Mesenchymal stem cell (in vitro differentiated cells and primary cell): Measurements from ENCODE around the gene RGS9BP.
"Not testable (repeated sequence)": the region's sequence is repeated elsewhere in the genome, so short reads cannot be mapped to it uniquely, and the experiment has no call there.

Experiments
- DNase-seq: peaks from one replicate; pipeline ENCODE4 v3.0.0-alpha.2; 2013
- H2AFZ ChIP-seq: one replicate; pipeline ENCODE4 v1.6.1; 2013; ENCODE audit warnings: low read depth, mild to moderate bottlenecking, control low read depth, inconsistent platforms, low read length, moderate library complexity
- H2AK5ac ChIP-seq: 2 replicates; pipeline ENCODE4 v1.6.1; 2013; ENCODE audit warnings: low read length, moderate library complexity, mild to moderate bottlenecking, inconsistent platforms; ENCODE audit not compliant: severe bottlenecking
- H2BK120ac ChIP-seq: one replicate; pipeline ENCODE4 v1.6.1; 2013; ENCODE audit warnings: low read depth, mild to moderate bottlenecking, inconsistent platforms, low read length, moderate library complexity
- H2BK12ac ChIP-seq, 2 experiments: one replicate each; pipeline ENCODE4 v1.6.1; 2013; ENCODE audit warnings: inconsistent platforms in 2 of 2, low read length in 2 of 2, mild to moderate bottlenecking in 2 of 2, moderate library complexity in 2 of 2, control low read depth in 1 of 2
- H2BK15ac ChIP-seq: one replicate; pipeline ENCODE4 v1.6.1; 2013; ENCODE audit warnings: mild to moderate bottlenecking, low read depth, inconsistent platforms; ENCODE audit not compliant: poor library complexity, severe bottlenecking
- H2BK5ac ChIP-seq: 2 replicates; pipeline ENCODE4 v1.6.1; 2013; ENCODE audit warnings: low read depth, mild to moderate bottlenecking, low read length, control low read depth, inconsistent platforms; ENCODE audit not compliant: poor library complexity, severe bottlenecking
- H3K14ac ChIP-seq, 2 experiments: one replicate each; pipeline ENCODE4 v1.6.1; 2013; ENCODE audit warnings: inconsistent platforms in 2 of 2, low read length in 2 of 2, control low read depth in 1 of 2, mild to moderate bottlenecking in 1 of 2, moderate library complexity in 1 of 2
- H3K18ac ChIP-seq, 2 experiments: one replicate each; pipeline ENCODE4 v1.6.1; 2013; ENCODE audit warnings: inconsistent platforms in 2 of 2, low read length in 2 of 2, control low read depth in 1 of 2, low read depth in 1 of 2, mild to moderate bottlenecking in 1 of 2
- H3K23ac ChIP-seq, 2 experiments: one replicate each; pipeline ENCODE4 v1.6.1; 2013; ENCODE audit warnings: inconsistent platforms in 2 of 2, low read length in 2 of 2, mild to moderate bottlenecking in 2 of 2, moderate library complexity in 2 of 2, control low read depth in 1 of 2
- H3K27ac ChIP-seq: 2 replicates; pipeline ENCODE4 v1.5.1; 2013; ENCODE audit warnings: mild to moderate bottlenecking, moderate library complexity, low read length, control low read depth, inconsistent platforms; ENCODE audit not compliant: poor library complexity, severe bottlenecking
- H3K27me3 ChIP-seq, 2 experiments: 2 replicates each; pipeline versions ENCODE4 v1.6.1 to v1.7.0; 2013; ENCODE audit warnings: low read length in 2 of 2, mild to moderate bottlenecking in 2 of 2, moderate library complexity in 2 of 2, control low read depth in 1 of 2, inconsistent platforms in 1 of 2; ENCODE audit not compliant: control insufficient read depth in 1 of 2, insufficient read depth in 1 of 2
- H3K36me3 ChIP-seq, 2 experiments: 2 replicates each; pipeline versions ENCODE4 v1.6.1 to v1.7.0; 2013; ENCODE audit warnings: low read length in 2 of 2, control low read depth in 1 of 2, inconsistent platforms in 1 of 2, low read depth in 1 of 2, mild to moderate bottlenecking in 1 of 2; ENCODE audit not compliant: insufficient read depth in 2 of 2, control insufficient read depth in 1 of 2
- H3K4ac ChIP-seq, 2 experiments: one replicate each; pipeline ENCODE4 v1.6.1; 2013; ENCODE audit warnings: inconsistent platforms in 2 of 2, low read length in 2 of 2, mild to moderate bottlenecking in 2 of 2, moderate library complexity in 2 of 2, control low read depth in 1 of 2, low read depth in 1 of 2
- H3K4me1 ChIP-seq: 2 replicates; pipeline ENCODE4 v1.6.1; 2013; ENCODE audit warnings: low read depth, low read length, control low read depth; ENCODE audit not compliant: control insufficient read depth, insufficient read depth
- H3K4me2 ChIP-seq: 2 replicates; pipeline ENCODE4 v1.6.1; 2013; ENCODE audit warnings: low read length, mild to moderate bottlenecking, inconsistent platforms; ENCODE audit not compliant: poor library complexity, severe bottlenecking
- H3K4me3 ChIP-seq, 2 experiments: 2 replicates each; pipeline versions ENCODE4 v1.5.1 to v1.7.0; 2013; ENCODE audit warnings: low read length in 2 of 2, mild to moderate bottlenecking in 2 of 2, control low read depth in 1 of 2, low read depth in 1 of 2; ENCODE audit not compliant: insufficient read depth in 1 of 2
- H3K79me1 ChIP-seq: replicated peaks from 2 replicates; pipeline ENCODE4 v1.6.1; 2013; ENCODE audit warnings: mild to moderate bottlenecking, control low read depth, low read length, inconsistent platforms; ENCODE audit not compliant: poor library complexity, severe bottlenecking
- H3K9ac ChIP-seq: 2 replicates; pipeline ENCODE4 v1.7.0; 2013; ENCODE audit warnings: mild to moderate bottlenecking, low read length, moderate library complexity
- H3K9me3 ChIP-seq: 2 replicates; pipeline ENCODE4 v1.7.0; 2013; ENCODE audit warnings: mild to moderate bottlenecking, low read length; ENCODE audit not compliant: control insufficient read depth
- H4K8ac ChIP-seq: one replicate; pipeline ENCODE4 v1.6.1; 2013; ENCODE audit warnings: inconsistent platforms, mild to moderate bottlenecking, low read length, moderate library complexity
- H4K91ac ChIP-seq: one replicate; pipeline ENCODE4 v1.6.1; 2013; ENCODE audit warnings: mild to moderate bottlenecking, low read length, inconsistent platforms
- WGBS: methylation state at CpG from one replicate; pipeline ENCODE4 v1.1.7; 2013; ENCODE audit warnings: mixed read lengths; 5-methylcytosine and 5-hydroxymethylcytosine counted together

RGS9BP gene

GRCh38 chr19:32696771-32697170 lies 21.1 kb downstream of the RGS9BP start:
- not testable (repeated sequence) for H3K14ac ChIP-seq, H2BK5ac ChIP-seq, H3K4me2 ChIP-seq, H3K27ac ChIP-seq, H3K18ac ChIP-seq, DNase-seq, H3K4me1 ChIP-seq, H4K8ac ChIP-seq, H3K9me3 ChIP-seq, H2AK5ac ChIP-seq, H4K91ac ChIP-seq, H2BK12ac ChIP-seq, H3K23ac ChIP-seq, H3K9ac ChIP-seq, H3K4me3 ChIP-seq, H2BK120ac ChIP-seq, H2BK15ac ChIP-seq, H2AFZ ChIP-seq, H3K4ac ChIP-seq, H3K27me3 ChIP-seq
- H3K79me1 ChIP-seq: peaks cover 17% of the 10 kb centered on the region
- 95% methylated on average over 3 of the region's 3 CpGs for WGBS
- peaks cover 9 to 26% of the 10 kb centered on the region in 2 experiments for H3K36me3 ChIP-seq

GRCh38 chr19:32700129-32700528 lies 24.5 kb downstream of the RGS9BP start:
- not testable (repeated sequence) for DNase-seq, H2BK15ac ChIP-seq, H3K18ac ChIP-seq, H2AK5ac ChIP-seq, H3K27ac ChIP-seq, H2BK5ac ChIP-seq, H3K9ac ChIP-seq, H3K4me1 ChIP-seq, H2AFZ ChIP-seq, H2BK12ac ChIP-seq, H3K14ac ChIP-seq, H3K4me3 ChIP-seq, H4K91ac ChIP-seq, H4K8ac ChIP-seq, H3K4ac ChIP-seq, H3K4me2 ChIP-seq, H2BK120ac ChIP-seq, H3K23ac ChIP-seq, H3K27me3 ChIP-seq
- Histone ChIP-seq H3K36me3 (peaks cover 11 to 35% of the 10 kb centered on the region in 2 experiments), H3K9me3 (peaks cover 10% of the 10 kb centered on the region), H3K79me1 (peaks cover 16% of the 10 kb centered on the region)
- 85% methylated on average over 7 of the region's 7 CpGs for WGBS

DNA sequence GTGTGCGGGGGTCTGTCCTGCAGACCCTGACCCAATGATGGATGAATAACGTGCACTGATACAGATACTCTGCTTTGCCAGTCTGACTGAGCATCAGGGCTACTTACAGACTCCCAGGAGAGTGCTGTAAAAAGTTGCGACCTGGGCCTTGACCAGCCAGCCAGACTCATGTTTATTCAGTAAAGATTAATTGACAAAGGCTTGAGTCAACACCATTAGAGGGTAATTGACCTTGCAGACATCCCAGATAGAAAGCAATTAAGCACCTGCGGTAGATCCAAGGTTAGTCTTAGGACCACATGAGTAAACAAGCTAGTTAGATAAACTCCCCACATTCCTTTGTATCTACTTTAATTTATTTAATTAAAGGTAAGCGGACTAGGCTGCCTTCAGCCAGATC lies 26.4 kb downstream of the RGS9BP start:
- no peak for DNase-seq
- Histone ChIP-seq H2AFZ (no peak overlapping the region), H3K9ac (no peak overlapping the region), H2BK15ac (no peak overlapping the region), H3K23ac (no peak overlapping the region), H3K18ac (no peak overlapping the region), H4K8ac (no peak overlapping the region), H4K91ac (no peak overlapping the region), H3K27me3 (no peaks in the 10 kb centered on the region), H3K4me2 (no peak overlapping the region), H2AK5ac (no peak overlapping the region), H3K27ac (no peak overlapping the region), H3K4me1 (no peaks in the 10 kb centered on the region), H3K4me3 (no peak overlapping the region), H2BK5ac (no peak overlapping the region), H3K4ac (no peak overlapping the region), H3K9me3 (peaks cover 10% of the 10 kb centered on the region), H3K36me3 (peaks cover 16 to 33% of the 10 kb centered on the region in 2 experiments), H3K14ac (no peak overlapping the region), H2BK12ac (no peak overlapping the region), H2BK120ac (no peak overlapping the region), H3K79me1 (peaks cover 21% of the 10 kb centered on the region)
- 84% methylated on average over 4 of the region's 5 CpGs for WGBS

DNA sequence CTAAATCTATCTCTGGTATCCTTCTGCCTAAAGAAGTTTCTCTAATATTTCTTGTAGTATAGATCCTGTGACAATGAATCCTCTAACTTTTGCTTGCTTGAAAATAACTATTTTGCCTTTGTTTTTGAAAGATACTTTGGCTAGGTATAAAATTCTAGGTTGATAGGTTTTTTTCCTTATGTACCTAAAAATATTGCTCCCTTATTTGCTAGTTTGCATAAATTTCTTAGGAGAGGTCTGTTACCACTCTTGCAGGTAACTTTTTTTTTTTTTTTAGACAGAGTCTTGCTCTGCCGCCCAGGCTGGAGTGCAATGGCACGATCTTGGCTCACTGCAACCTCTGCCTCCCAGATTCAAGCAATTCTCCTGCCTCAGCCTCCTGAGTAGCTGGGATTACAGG lies 28.4 kb downstream of the RGS9BP start:
- not testable (repeated sequence) for H2BK12ac ChIP-seq, H3K4ac ChIP-seq, H2BK120ac ChIP-seq, H4K91ac ChIP-seq, H2BK15ac ChIP-seq, H3K14ac ChIP-seq, H3K23ac ChIP-seq, H2BK5ac ChIP-seq, H4K8ac ChIP-seq, H3K4me1 ChIP-seq, H2AK5ac ChIP-seq, H3K4me2 ChIP-seq, H3K18ac ChIP-seq, H3K4me3 ChIP-seq, H3K27ac ChIP-seq, H3K27me3 ChIP-seq, H3K9ac ChIP-seq, DNase-seq, H2AFZ ChIP-seq
- WGBS: 97% methylated on average over 2 of the region's 2 CpGs
- H3K79me1 ChIP-seq: peaks cover 21% of the 10 kb centered on the region
- H3K36me3 ChIP-seq: peaks cover 14 to 30% of the 10 kb centered on the region in 2 experiments
- peaks cover 10% of the 10 kb centered on the region for H3K9me3 ChIP-seq
